Endothelial cell (in vitro differentiated cells): ENCODE results near the gene GAGE12J. TPM values are rescaled to one million over a fixed set of nuclear protein-coding genes. Genes with fewer than 3 reads are reported as not detected.
"Not testable (repeated sequence)": the region's sequence is repeated elsewhere in the genome, so short reads cannot be mapped to it uniquely, and the experiment has no call there.

ENCODE experiments used
- DNase-seq: peaks from one replicate; pipeline ENCODE4 v3.0.0; 2021; ENCODE audit warnings: low spot score
- H3K27ac Mint-ChIP-seq: one replicate; pipeline ENCODE4 v1.8.0; 2021; ENCODE audit warnings: mixed read lengths, inconsistent platforms; ENCODE audit not compliant: unreplicated experiment
- H3K27me3 Mint-ChIP-seq: one replicate; pipeline ENCODE4 v1.8.0; 2021; ENCODE audit warnings: mild to moderate bottlenecking, moderate library complexity, mixed read lengths, inconsistent platforms; ENCODE audit not compliant: unreplicated experiment
- H3K36me3 Mint-ChIP-seq: one replicate; pipeline ENCODE4 v1.8.0; 2021; ENCODE audit warnings: mild to moderate bottlenecking, low read depth, mixed read lengths, inconsistent platforms; ENCODE audit not compliant: unreplicated experiment
- H3K4me1 Mint-ChIP-seq: one replicate; pipeline ENCODE4 v1.8.0; 2021; ENCODE audit warnings: mild to moderate bottlenecking, mixed read lengths, inconsistent platforms; ENCODE audit not compliant: unreplicated experiment
- H3K4me3 Mint-ChIP-seq: one replicate; pipeline ENCODE4 v1.8.0; 2021; ENCODE audit warnings: mild to moderate bottlenecking, mixed read lengths, inconsistent platforms; ENCODE audit not compliant: unreplicated experiment
- H3K9me3 Mint-ChIP-seq: one replicate; pipeline ENCODE4 v1.8.0; 2021; ENCODE audit warnings: mixed read lengths, inconsistent platforms; ENCODE audit not compliant: unreplicated experiment
- CTCF ChIP-seq: fragments of 200-600 bp; sonication (generic); IDR thresholded peaks from one replicate; pipeline ENCODE4 v1.5.0; 2021; ENCODE audit warnings: antibody characterized with exemption; ENCODE audit not compliant: unreplicated experiment
- total RNA-seq: library from RNA; stranded (reverse); fragmentation: NEBNext Ultra II Directional; extraction: Animal tissue kit (Norgen Biotek cat#: 25700); gene quantifications from one replicate; pipeline ENCODE4 v1.2.1, GENCODE V29; 2021; ENCODE audit not compliant: unreplicated experiment

GAGE12J gene
- total RNA-seq, 1 donor from 2014 or later, result not detected

GRCh38 chrX:49308604-49309269 is 13.1 kb upstream of the GAGE12J start:
- no peaks in the 10 kb centered on the region for H3K9me3 Mint-ChIP-seq
- no peak for DNase-seq
- H3K4me3 Mint-ChIP-seq, result no peak overlapping the region
- H3K4me1 Mint-ChIP-seq, result peaks cover 10% of the 10 kb centered on the region
- peaks cover 7% of the 10 kb centered on the region for H3K27me3 Mint-ChIP-seq
- no peak overlapping the region for H3K27ac Mint-ChIP-seq
- no peak for TF ChIP-seq CTCF
- H3K36me3 Mint-ChIP-seq, result no peaks in the 10 kb centered on the region

GRCh38 chrX:49309401-49309981 is 12.3 kb upstream of the GAGE12J start:
- H3K27ac Mint-ChIP-seq, result no peak overlapping the region
- no peak for DNase-seq
- peaks cover 7% of the 10 kb centered on the region for H3K27me3 Mint-ChIP-seq
- H3K4me3 Mint-ChIP-seq, result peak overlapping the region; percentile 51
- H3K4me1 Mint-ChIP-seq, result peaks cover 10% of the 10 kb centered on the region
- H3K9me3 Mint-ChIP-seq, result no peaks in the 10 kb centered on the region
- no peaks in the 10 kb centered on the region for H3K36me3 Mint-ChIP-seq
- TF ChIP-seq CTCF, result no peak

GRCh38 chrX:49310371-49310770 is 11.5 kb upstream of the GAGE12J start:
- H3K4me3 Mint-ChIP-seq, result no peak overlapping the region

GRCh38 chrX:49312176-49312575 is 9.7 kb upstream of the GAGE12J start:
- no peaks in the 10 kb centered on the region for H3K36me3 Mint-ChIP-seq
- H3K4me1 Mint-ChIP-seq, result peaks cover 10% of the 10 kb centered on the region
- peaks cover 7% of the 10 kb centered on the region for H3K27me3 Mint-ChIP-seq
- H3K9me3 Mint-ChIP-seq, result no peaks in the 10 kb centered on the region
- no peak for DNase-seq
- no peak for TF ChIP-seq CTCF
- no peak overlapping the region for H3K27ac Mint-ChIP-seq
- H3K4me3 Mint-ChIP-seq, result no peak overlapping the region

More at GRCh38 chrX:49310371-49310770, 11.5 kb upstream of the GAGE12J start:
- DNase-seq, result no peak
- H3K4me1 Mint-ChIP-seq, result peaks cover 10% of the 10 kb centered on the region
- no peak overlapping the region for H3K27ac Mint-ChIP-seq
- no peaks in the 10 kb centered on the region for H3K36me3 Mint-ChIP-seq
- H3K9me3 Mint-ChIP-seq, result no peaks in the 10 kb centered on the region
- TF ChIP-seq CTCF, result no peak
- peaks cover 7% of the 10 kb centered on the region for H3K27me3 Mint-ChIP-seq

- DNase-seq, result no peak
- H3K4me3 Mint-ChIP-seq, result no peak overlapping the region
- TF ChIP-seq CTCF, result no peak
- H3K36me3 Mint-ChIP-seq, result no peaks in the 10 kb centered on the region
- no peak overlapping the region for H3K27ac Mint-ChIP-seq
- H3K4me1 Mint-ChIP-seq, result no peaks in the 10 kb centered on the region
- no peaks in the 10 kb centered on the region for H3K27me3 Mint-ChIP-seq
- no peaks in the 10 kb centered on the region for H3K9me3 Mint-ChIP-seq
Observed at GRCh38 chrX:49316085-49316484, 5.8 kb upstream of the GAGE12J start.

GRCh38 chrX:49322266-49322665 is 429 bp downstream of the GAGE12J start:
- H3K4me1 Mint-ChIP-seq, H3K4me3 Mint-ChIP-seq: not testable (repeated sequence)

GRCh38 chrX:49323735-49324134 is 1.9 kb downstream of the GAGE12J start:
- H3K27ac Mint-ChIP-seq, H3K4me1 Mint-ChIP-seq, H3K4me3 Mint-ChIP-seq, H3K27me3 Mint-ChIP-seq, H3K9me3 Mint-ChIP-seq, H3K36me3 Mint-ChIP-seq, DNase-seq: not testable (repeated sequence)

More at GRCh38 chrX:49322266-49322665, 429 bp downstream of the GAGE12J start:
- not testable (repeated sequence) for H3K27me3 Mint-ChIP-seq, H3K9me3 Mint-ChIP-seq, DNase-seq, H3K36me3 Mint-ChIP-seq, H3K27ac Mint-ChIP-seq
